ENCODE measurements around the gene TAPBP. TPM values are rescaled to one million over a fixed set of nuclear protein-coding genes. Genes with fewer than 3 reads are reported as not detected.

Gene TAPBP
- total RNA-seq, 4 donors from 2014 or later: 71.2 to 91.8 (median 89.7) TPM

GRCh38 chr6:33289784-33290315, 24.0 kb downstream of the TAPBP start:
- Histone ChIP-seq H3K27me3 (no peaks in the 10 kb centered on the region), H3K36me3 (peaks cover 0 to 74% (median 6%) of the 10 kb centered on the region in 3 donors), H3K9me3 (no peaks in the 10 kb centered on the region), H3K4me3 (peak overlapping the region; percentile 63 to 86 (median 68)), H3K27ac (peak overlapping the region; percentile 70 to 90 (median 70)), H3K4me1 (peaks cover 0 to 30% (median 17%) of the 10 kb centered on the region in 4 donors)
- WGBS, 2 donors: 4 to 5% methylated on average over 14 of the region's 14 CpGs
- DNase-seq (ENCODE audit: low spot score in 2 of 2): no peak
- TF ChIP-seq POLR2A (IDR thresholded peaks at IDR 0.05) (no peak), EP300 (IDR thresholded peaks at IDR 0.05) (no peak), CTCF (IDR thresholded peaks at IDR 0.05) (no peak)

- H3K4me1 ChIP-seq: peaks cover 0 to 30% (median 17%) of the 10 kb centered on the region in 4 donors
- peak; percentile 86 to 88 for TF ChIP-seq EP300 (IDR thresholded peaks at IDR 0.05)
- TF ChIP-seq POLR2A (IDR thresholded peaks at IDR 0.05): peak in 1 of 2 donors; percentile 27
- TF ChIP-seq CTCF (IDR thresholded peaks at IDR 0.05): no peak
- peak within 1 kb of the TSS; percentile 70 to 90 (median 70) for H3K27ac ChIP-seq
- H3K27me3 ChIP-seq: no peaks in the 10 kb centered on the region
- peak within 1 kb of the TSS; percentile 63 to 86 (median 68) for H3K4me3 ChIP-seq
- peak; percentile 51 to 83 for DNase-seq (ENCODE audit: low spot score in 2 of 2)
- 1% methylated on average over 37 to 42 of the region's 43 CpGs for WGBS, 2 donors
- H3K9me3 ChIP-seq: no peaks in the 10 kb centered on the region
- peaks cover 0 to 74% (median 6%) of the 10 kb centered on the region in 3 donors for H3K36me3 ChIP-seq
Measured at GRCh38 chr6:33288921-33289783, 24.7 kb downstream of the TAPBP start, which contains the start of the genes PFDN6 and WDR46. Gene PFDN6, plus strand, starts transcription at chr6:33289601. Its CDS starts 256 bp downstream, at chr6:33289857. Gene WDR46, minus strand, starts transcription at chr6:33289239. Its CDS starts 69 bp downstream, at chr6:33289170.

GRCh38 chr6:33288141-33288920, 25.5 kb downstream of the TAPBP start:
- WGBS, 2 donors: 15 to 16% methylated on average over 21 of the region's 21 CpGs

More at GRCh38 chr6:33288141-33288920, 25.5 kb downstream of the TAPBP start:
- peaks cover 0 to 30% (median 17%) of the 10 kb centered on the region in 4 donors for H3K4me1 ChIP-seq
- no peaks in the 10 kb centered on the region for H3K9me3 ChIP-seq
- H3K27me3 ChIP-seq: no peaks in the 10 kb centered on the region
- H3K36me3 ChIP-seq: peaks cover 3 to 74% (median 4%) of the 10 kb centered on the region in 3 donors
- no peak for DNase-seq (ENCODE audit: low spot score in 2 of 2)
- TF ChIP-seq EP300 (IDR thresholded peaks at IDR 0.05) (no peak), CTCF (IDR thresholded peaks at IDR 0.05) (no peak), POLR2A (IDR thresholded peaks at IDR 0.05) (no peak)
- H3K27ac ChIP-seq: peak overlapping the region in 3 of 4 donors; percentile 70 to 90 (median 70)
- peak overlapping the region; percentile 63 to 86 (median 68) for H3K4me3 ChIP-seq

Measured in tibial nerve (tissue), 4 donors.